Measurements from ENCODE around the gene RSRC1.

DNA sequence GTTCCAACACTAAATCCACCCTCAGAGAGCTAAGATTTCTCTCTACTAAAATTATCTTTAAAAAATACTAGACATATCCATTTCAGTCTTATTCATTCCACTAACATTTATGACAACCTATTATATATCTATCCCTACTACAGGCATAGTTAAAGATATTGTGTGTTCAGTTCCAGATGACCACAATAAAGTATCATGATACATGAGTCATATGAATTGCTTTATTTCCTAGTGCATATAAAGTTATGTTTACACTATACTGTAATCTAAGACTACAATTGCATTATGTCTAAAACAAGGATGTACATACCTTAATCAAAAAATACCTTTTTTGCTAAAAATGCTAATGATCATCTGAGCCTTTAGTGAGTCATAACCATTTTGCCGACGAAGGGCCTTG, 23.1 kb upstream of the RSRC1 start:
- TF ChIP-seq, protein P1, sequence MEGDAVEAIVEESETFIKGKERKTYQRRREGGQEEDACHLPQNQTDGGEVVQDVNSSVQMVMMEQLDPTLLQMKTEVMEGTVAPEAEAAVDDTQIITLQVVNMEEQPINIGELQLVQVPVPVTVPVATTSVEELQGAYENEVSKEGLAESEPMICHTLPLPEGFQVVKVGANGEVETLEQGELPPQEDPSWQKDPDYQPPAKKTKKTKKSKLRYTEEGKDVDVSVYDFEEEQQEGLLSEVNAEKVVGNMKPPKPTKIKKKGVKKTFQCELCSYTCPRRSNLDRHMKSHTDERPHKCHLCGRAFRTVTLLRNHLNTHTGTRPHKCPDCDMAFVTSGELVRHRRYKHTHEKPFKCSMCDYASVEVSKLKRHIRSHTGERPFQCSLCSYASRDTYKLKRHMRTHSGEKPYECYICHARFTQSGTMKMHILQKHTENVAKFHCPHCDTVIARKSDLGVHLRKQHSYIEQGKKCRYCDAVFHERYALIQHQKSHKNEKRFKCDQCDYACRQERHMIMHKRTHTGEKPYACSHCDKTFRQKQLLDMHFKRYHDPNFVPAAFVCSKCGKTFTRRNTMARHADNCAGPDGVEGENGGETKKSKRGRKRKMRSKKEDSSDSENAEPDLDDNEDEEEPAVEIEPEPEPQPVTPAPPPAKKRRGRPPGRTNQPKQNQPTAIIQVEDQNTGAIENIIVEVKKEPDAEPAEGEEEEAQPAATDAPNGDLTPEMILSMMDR (optimal IDR thresholded peaks at IDR 0.05 in 1 of 3, IDR thresholded peaks at IDR 0.05 in 1 of 3, conservative IDR thresholded peaks at IDR 0.05 in 1 of 3; ENCODE audit: extremely low read depth in 1 of 3, insufficient read depth in 2 of 3, low read length in 3 of 3) = no peak
- TF ChIP-seq EZH2 (IDR thresholded peaks at IDR 0.05; ENCODE audit: low read length) = no peak

Data from keratinocyte (primary cell).